Placental pericyte (primary cell): ENCODE results near the gene CCDC107. TPM values are rescaled to one million over a fixed set of nuclear protein-coding genes. Genes with fewer than 3 reads are reported as not detected.

Source experiments
- small RNA-seq: library from RNA; depleted of rRNA; stranded (forward); fragments of <200 nt; gene quantifications from one replicate; pipeline ENCODE3, GENCODE V24; 2012; ENCODE audit warnings: low replicate concordance
- total RNA-seq: library from RNA; depleted of rRNA; stranded (reverse); fragments of >200 nt; gene quantifications from 2 replicates; pipeline ENCODE4 v1.2.3, GENCODE V29; 2012

CCDC107 gene
- total RNA-seq: 8.3 and 19.9 TPM in 2 replicates

GRCh38 chr9:35658137-35658967 is at the start of gene CCDC107:
Gene CCDC107, plus strand, starts transcription at chr9:35658292. Its CDS starts 88 bp downstream, at chr9:35658380.

GRCh38 chr9:35618325-35618727 is 39.8 kb upstream of the CCDC107 start, which contains the start of gene CD72:
Gene CD72, minus strand, starts transcription at chr9:35618413. Its CDS starts 110 bp downstream, at chr9:35618303.

GRCh38 chr9:35650341-35651158 is 7.5 kb upstream of the CCDC107 start, which contains the start of gene SIT1:
Gene SIT1, minus strand, starts transcription at chr9:35650931. Its CDS starts 78 bp downstream, at chr9:35650853.

DNA sequence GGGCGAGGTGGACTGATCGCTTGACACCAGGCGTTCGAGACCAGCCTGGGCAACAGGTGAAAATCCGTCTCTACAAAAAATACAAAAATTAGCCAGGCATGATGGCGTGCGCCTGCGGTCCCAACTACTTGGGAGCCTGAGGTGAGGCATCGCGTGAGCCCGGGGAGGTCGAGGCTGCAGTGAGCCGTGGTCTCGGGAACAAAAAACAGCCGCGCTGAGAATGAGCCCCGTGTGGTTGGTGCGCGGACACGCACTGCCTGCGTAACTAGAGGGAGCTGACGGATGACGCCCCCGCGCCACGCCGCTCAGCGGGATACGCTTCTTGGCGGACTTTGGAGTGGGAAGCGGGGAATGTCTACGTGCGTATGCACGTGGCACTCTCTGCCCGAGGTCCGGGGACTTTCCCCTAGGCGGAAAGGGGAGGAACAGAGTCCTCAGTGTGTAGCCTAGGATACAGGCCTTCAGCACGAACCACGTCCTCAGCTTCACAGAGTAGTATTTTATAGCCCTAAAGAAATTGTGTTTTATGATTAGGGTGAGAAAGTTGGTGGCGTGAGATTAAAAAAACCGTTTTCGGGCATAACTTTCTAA is 451 bp upstream of the CCDC107 start, which contains the start of gene RMRP:
TSS of gene RMRP (minus strand) at position 474 of the 591 bp plus-strand sequence.

DNA sequence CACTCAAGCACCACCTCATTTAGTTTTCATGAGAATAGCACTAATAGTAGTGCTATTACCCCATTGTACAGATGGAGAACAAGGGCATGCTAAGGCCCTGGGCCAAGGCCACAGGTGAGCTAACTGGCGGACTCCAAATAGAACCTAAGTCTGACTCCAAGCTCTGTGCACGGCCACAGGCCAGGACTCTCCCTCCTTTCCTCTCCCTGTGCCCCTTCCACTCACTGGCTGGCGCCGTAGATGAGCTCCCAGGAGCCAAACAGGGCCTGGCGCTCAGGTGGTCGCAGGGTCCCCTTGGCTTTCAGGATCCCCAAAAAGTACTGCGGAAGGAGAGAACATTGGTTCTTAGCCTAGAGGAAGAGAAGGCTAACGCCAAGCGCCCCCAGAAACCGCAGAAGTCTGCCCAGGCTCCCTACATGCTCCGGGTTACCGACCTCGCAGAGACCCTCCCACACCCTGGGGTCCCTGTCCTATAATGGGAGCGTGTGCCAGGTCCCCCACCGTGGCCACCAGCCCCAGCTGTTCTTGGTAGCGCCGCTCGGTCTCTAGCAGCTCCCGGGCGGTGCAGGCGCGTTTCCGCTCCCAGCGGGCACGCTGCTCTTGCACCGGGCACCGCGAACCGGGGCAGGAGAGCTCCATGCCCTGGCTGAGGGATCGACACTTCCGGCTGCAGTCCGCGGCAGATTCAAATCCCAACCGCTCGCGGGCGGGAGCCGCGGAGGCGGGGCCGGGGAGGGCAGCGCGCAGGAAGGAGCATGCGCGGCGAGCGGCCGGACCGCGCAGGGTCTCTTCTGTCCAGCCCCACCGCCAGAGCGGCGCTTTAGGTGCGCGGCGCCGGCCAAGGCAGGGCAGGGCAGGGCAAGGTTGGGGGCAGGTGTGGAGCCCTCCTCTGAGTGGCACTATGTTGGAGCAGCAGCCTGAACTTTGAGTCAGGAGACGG is 6.7 kb downstream of the CCDC107 start, which contains the start of gene ARHGEF39:
TSS of gene ARHGEF39 (minus strand) at position 665 of the 940 bp plus-strand sequence. CDS start at position 639, 26 bp downstream.

DNA sequence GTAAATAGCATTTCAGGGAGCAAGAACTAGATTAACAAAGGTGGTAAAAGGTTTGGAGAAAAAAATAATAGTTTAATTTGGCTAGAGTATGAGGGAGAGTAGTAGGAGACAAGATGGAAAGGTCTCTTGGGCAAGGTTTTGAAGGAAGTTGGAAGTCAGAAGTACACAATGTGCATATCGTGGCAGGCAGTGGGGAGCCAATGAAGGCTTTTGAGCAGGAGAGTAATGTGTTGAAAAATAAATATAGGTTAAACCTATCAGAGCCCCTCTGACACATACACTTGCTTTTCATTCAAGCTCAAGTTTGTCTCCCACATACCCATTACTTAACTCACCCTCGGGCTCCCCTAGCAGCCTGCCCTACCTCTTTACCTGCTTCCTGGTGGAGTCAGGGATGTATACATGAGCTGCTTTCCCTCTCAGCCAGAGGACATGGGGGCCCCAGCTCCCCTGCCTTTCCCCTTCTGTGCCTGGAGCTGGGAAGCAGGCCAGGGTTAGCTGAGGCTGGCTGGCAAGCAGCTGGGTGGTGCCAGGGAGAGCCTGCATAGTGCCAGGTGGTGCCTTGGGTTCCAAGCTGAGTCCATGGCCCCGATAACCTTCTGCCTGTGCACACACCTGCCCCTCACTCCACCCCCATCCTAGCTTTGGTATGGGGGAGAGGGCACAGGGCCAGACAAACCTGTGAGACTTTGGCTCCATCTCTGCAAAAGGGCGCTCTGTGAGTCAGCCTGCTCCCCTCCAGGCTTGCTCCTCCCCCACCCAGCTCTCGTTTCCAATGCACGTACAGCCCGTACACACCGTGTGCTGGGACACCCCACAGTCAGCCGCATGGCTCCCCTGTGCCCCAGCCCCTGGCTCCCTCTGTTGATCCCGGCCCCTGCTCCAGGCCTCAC is 15.3 kb downstream of the CCDC107 start, which contains the start of gene CA9:
TSS of gene CA9 (plus strand) at position 797 of the 893 bp plus-strand sequence. CDS start at position 829, 32 bp downstream.

GRCh38 chr9:35689542-35690293 is 31.6 kb downstream of the CCDC107 start, which contains the start of gene TPM2:
Gene TPM2, minus strand, starts transcription at chr9:35689925. Its CDS starts 108 bp downstream, at chr9:35689817.

Small RNA genes within 50 kb of the gene (small RNA-seq; reads per million reads assigned to genes)
- gene RMRP (not detected), gene RN7SL22P (not detected)

Other genes with a start within 250 kb of the CCDC107 start
- gene RUSC2, start 168.2 kb upstream of the CCDC107 start, total RNA-seq: 46.4 and 47.1 TPM in 2 replicates
- 14.9 and 21.2 TPM in 2 replicates for gene TESK1, start 53.0 kb upstream of the CCDC107 start, total RNA-seq
- gene CD72, start 39.9 kb upstream of the CCDC107 start, total RNA-seq: 0.43 and 0.66 TPM in 2 replicates
- not detected in 2 replicates for gene SIT1, start 7.4 kb upstream of the CCDC107 start, total RNA-seq
- gene RMRP, start 273 bp upstream of the CCDC107 start, total RNA-seq: 24,654 and 27,284 TPM in 2 replicates
- 0.44 and 6.3 TPM in 2 replicates for gene ARHGEF39, start 6.9 kb downstream of the CCDC107 start, total RNA-seq
- gene CA9, start 15.6 kb downstream of the CCDC107 start, total RNA-seq: not detected in 2 replicates
- 668 and 1,162 TPM in 2 replicates for gene TPM2, start 31.6 kb downstream of the CCDC107 start, total RNA-seq
- 382 and 598 TPM in 2 replicates for gene TLN1, start 73.9 kb downstream of the CCDC107 start, total RNA-seq
- gene CREB3, start 74.4 kb downstream of the CCDC107 start, total RNA-seq: 125 and 128 TPM in 2 replicates
- 41.9 and 42.0 TPM in 2 replicates for gene GBA2, start 90.9 kb downstream of the CCDC107 start, total RNA-seq
- gene RGP1, start 91.0 kb downstream of the CCDC107 start, total RNA-seq: 17.1 and 23.6 TPM in 2 replicates
- not detected in 2 replicates for gene MSMP, start 96.0 kb downstream of the CCDC107 start, total RNA-seq
- 14.0 and 22.3 TPM in 2 replicates for gene NPR2, start 133.3 kb downstream of the CCDC107 start, total RNA-seq
- gene SPAG8, start 154.0 kb downstream of the CCDC107 start, total RNA-seq: 0.66 and 1.0 TPM in 2 replicates
- 16.6 and 26.7 TPM in 2 replicates for gene HINT2, start 156.8 kb downstream of the CCDC107 start, total RNA-seq
- not detected in 2 replicates for gene FAM221B, start 170.4 kb downstream of the CCDC107 start, total RNA-seq
- gene TMEM8B, start 170.9 kb downstream of the CCDC107 start, total RNA-seq: 0.86 and 2.6 TPM in 2 replicates
- not detected in 2 replicates for gene OR13J1, start 212.1 kb downstream of the CCDC107 start, total RNA-seq
- 0.43 TPM in 1 of 2 replicates, not detected in the other for gene HRCT1, start 247.9 kb downstream of the CCDC107 start, total RNA-seq